ENCODE measurements around the gene CUL9.

CUL9 gene

GRCh38 chr6:43258807-43259686, 77.1 kb downstream of the CUL9 start:
- no peak for DNase-seq

GRCh38 chr6:43260791-43261190, 78.8 kb downstream of the CUL9 start:
- DNase-seq, result no peak

DNA sequence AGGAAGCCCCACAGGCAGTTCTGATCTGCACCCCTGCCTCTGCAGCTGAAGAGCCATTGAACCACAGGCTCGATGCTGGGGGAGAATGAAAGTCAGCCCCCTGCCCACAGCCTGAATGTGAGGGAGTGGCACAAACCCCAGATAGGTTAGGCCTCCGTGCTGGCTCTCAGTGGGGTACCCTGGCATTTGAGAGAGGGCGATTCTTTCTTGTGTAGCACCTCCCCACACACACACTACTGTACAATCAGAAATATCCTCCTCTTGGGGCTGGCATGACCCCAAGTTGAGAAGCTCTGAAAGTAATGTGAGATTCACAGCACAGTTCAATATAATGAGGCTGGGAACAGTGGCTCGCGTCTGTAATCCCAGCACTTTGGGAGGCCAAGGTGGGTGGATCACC, 79.2 kb downstream of the CUL9 start:
- DNase-seq, result no peak

GRCh38 chr6:43262000-43262779, 80.2 kb downstream of the CUL9 start:
- no peak for DNase-seq

DNA sequence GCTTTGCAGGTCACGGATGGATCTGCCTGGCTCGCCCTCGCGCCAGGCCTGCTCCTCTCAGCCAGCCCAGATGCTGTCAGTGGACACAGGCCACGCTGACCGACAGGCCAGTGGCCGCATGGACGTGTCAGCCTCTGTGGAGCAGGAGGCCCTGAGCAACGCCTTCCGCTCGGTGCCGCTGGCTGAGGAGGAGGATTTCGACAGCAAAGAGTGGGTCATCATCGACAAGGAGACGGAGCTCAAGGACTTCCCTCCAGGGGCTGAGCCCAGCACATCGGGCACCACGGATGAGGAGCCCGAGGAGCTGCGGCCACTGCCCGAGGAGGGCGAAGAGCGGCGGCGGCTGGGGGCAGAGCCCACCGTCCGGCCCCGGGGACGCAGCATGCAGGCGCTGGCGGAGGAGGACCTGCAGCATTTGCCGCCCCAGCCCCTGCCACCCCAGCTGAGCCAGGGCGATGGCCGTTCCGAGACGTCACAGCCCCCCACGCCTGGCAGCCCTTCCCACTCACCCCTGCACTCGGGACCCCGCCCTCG, 80.9 kb downstream of the CUL9 start:
- DNase-seq, result no peak

DNA sequence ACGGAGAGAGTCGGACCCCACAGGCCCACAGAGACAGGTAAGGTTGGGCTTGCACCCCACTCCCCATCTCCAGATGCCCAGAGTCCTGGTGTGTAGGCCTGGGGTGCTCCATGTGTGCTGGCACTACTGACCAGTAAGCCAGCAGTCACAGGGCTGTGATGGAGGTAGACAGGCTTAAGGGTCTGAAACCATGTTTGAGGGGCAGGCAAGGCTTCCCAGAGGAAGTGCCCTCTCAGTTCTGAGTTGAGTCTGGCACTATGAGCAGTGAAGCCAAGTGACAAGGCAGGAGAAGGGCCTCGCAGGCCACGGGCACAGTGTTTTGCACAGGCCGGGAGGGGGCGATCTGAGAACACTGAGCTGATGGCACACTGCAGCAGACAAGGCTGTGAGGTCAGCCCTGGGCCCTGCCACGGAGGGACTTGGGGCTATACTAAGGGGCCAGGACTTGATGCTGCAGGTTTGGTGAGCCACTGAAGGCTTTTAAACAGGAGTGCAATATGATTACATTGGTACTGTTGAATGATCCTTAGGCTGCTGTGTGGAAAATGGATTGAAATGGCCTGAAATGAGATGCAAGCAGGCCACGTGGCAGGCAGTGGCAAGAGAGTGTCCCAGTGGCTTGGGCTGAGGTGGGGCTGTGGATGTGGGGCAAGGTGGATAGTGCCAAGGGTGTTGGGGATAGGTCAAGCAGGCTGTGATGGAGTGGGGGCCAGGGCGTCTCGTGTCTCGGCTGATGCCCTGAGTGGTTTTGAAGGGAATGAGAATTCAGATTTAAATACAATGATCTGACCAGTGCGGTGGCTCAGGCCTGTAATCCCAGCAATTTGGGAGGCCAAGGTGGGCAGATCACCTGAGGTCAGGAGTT, 81.5 kb downstream of the CUL9 start:
- DNase-seq, result peak; percentile 78 to 79

GRCh38 chr6:43264599-43265145, 82.7 kb downstream of the CUL9 start:
- no peak for DNase-seq

DNA sequence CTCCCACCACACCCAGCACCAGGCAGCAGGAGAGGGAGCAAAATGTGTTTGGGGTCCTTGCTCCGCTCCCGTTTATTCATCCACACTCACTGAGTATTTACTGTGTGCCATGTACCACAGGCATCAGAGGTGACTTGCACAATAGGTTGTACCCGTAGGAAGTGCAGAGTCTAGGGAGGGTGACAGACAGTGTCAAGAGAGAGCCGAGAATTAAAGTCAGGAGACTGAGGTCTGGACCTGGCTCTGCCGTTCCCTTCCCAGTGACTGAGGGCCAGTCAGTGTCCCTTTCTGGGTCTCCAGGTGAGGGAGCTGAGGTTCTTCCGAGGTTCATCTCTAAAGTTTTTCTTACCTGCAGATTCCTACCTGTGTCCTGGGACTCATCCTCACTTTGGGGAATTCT, 83.6 kb downstream of the CUL9 start:
- DNase-seq, result no peak

- DNase-seq, result no peak
Observed at GRCh38 chr6:43267619-43268354, 85.8 kb downstream of the CUL9 start.

DNA sequence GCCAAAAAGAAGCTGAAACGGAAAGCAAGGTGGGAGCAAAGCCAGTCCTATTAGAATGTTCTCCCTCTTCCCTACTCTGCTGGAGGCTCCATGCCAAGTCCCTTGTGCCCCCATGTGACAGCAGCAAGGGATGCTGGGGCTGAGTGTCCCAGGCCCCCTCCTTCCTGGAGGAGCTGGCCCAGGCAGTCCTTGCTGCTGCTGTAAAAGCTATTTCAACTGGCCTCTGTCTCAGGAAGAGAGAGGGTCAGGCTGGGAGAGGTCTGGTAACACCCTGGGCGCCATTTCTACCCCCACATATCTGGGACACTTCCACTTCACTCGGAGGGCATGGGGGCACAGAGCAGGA, 86.3 kb downstream of the CUL9 start:
- DNase-seq, result no peak

GRCh38 chr6:43268782-43269272, 86.8 kb downstream of the CUL9 start:
- DNase-seq, result no peak

DNA sequence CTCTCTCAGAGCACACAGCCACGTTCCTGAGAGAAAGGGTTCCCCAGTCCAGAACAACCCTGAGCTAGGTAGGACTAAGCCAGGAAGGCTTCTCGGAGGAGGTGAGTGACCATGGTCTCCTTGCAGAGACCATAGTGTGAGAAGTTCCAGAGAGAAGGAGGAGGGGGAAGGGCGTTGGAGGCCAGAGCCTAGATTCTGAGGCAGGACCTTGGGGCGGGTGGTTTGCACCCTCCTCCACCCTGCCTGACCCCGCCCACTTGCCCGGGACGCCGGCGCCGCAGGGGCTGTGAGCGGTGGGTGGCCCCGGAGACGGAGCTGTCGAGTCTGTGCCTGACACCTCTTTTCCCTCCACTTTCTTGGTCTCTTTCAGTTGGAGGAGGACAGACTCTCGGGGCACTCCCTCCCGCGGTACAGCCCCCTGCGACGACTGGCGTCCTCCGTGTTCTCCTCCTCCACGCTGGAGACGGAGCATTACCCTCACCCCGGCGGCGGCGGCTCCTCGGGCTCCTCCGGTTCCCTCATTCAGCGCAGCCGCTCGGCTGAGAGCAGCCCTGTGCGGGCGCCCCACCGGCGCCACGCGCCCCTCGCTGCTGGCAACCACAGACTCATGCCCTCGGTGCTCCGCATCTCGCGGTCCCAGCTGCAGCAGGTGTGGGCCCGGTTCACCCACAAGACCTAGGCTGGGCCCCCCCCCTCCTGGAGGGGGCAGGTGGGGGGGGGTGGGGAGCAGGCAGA, 87.4 kb downstream of the CUL9 start:
- peak; percentile 44 to 50 for DNase-seq

GRCh38 chr6:43271103-43271815, 89.3 kb downstream of the CUL9 start:
- DNase-seq, result no peak

DNA sequence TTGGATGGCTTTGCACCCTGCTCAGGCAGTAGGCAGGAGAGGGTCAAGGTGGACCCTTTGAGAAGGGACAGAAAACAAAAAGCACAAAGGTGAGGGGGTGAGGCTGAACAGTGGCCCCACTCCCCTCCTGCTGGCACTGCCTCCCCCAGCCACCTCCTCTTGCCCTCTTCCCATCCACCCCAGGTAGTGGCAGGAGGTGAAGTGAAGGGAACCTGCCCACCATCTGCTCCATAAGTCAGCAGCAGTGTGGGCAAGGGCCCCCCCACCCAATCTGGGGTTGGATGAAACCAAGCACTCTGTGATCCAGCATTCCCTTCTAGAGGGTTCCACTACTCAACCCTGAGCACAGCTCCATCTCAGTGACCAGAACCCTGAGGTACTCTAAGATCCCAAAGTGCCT, 89.9 kb downstream of the CUL9 start:
- no peak for DNase-seq

DNA sequence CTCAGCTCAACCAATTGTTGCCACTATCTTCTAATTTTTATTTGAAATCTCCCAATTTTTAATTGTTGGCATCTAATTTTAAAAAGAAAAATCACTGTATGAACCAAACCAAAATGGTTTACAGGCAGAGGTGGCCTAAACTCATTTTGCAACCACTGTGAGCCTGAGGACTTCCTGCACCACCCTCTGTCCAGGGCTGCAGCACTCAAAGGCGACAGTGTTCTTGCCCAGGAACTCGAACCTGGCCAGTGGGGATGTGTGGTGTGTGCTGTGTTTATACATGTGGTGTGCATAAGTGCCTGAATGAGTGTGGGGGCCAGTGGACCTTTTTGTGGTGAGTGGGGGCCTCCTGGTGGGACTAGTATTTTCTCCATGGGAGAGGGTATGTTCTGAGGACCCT, 91.7 kb downstream of the CUL9 start:
- no peak for DNase-seq

All from activated CD4-positive, alpha-beta T cell treated with anti-CD3 and anti-CD28 coated beads for 4 hours (primary cell).